Stimulated activated CD4-positive, alpha-beta T cell treated with anti-CD3 and anti-CD28 coated beads, Interleukin-1b, Interleukin-23, amount 100 ng/mL, for 1 hour (primary cell): ENCODE results near the gene MAPRE2.
"Not testable (repeated sequence)": the region's sequence is repeated elsewhere in the genome, so short reads cannot be mapped to it uniquely, and the experiment has no call there.

Source experiments
- DNase-seq, 2 donors: peaks; one replicate each; pipeline ENCODE4 v3.0.0-alpha.2; 2020; ENCODE audit warnings: low read depth in 2 of 2

MAPRE2 gene

DNA sequence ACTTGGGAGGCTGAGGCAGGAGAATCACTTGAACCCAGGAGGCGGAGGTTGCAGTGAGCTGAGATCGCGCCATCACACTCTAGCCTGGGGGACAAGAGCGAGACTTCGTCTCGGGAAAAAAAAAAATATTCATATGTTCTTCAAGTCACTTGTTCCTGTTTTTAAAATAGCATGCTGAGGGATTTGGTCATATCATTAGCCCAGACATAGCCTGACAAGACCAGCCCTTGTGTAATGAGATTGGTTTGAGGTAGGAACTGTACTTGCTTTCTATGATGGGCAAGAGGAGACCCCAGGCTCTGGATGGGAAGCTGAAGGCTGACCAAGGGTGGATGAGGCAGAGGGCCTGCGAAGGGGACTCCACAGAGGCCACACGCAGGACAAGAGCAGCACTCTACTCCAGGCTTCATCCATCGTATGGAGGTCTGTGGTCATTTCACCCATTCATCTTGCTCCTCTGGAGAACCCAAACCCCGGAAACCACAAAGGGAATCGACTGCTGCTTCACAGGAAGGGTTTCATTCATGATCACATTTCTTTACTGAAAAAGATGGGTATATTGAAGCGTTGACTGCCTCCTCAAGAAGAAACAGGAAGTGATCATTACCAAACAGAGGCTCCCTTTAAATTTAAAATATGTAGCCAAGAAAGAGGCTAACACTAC is 112.5 kb downstream of the MAPRE2 start:
- DNase-seq: no peak

DNA sequence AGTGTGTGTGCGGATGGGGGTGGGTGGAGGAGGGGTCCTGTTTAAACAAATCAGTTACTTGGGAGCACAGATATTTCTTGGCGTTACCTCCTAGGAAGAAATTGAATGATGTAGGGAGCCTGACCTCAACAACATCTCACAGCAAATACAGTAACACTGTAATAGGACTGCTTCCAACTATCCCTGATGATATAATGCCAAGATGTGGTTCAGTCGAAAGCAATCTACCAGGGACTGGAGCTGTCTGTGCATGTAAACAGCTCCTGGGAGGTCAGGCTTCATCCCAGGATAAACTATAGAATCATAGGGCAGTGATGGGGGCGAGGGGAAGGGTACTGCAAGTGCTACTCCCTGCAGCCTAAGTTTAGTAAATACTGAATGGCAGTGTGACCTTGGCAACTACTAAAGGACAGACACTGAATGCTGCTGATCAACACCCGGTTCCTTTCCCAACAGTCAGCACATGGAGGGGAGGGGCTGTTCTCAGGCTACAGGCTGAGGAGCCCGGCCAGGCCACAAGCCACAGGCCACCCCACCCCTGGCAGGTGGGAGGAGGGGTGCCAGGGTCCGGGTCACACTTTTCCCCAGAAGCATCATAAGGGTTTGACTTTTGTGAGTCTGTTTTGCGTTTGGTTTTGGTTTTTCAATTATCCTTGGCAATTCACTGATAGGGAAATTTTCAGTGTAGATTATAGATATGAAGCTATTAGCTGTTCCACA is 114.3 kb downstream of the MAPRE2 start:
- DNase-seq: no peak

DNA sequence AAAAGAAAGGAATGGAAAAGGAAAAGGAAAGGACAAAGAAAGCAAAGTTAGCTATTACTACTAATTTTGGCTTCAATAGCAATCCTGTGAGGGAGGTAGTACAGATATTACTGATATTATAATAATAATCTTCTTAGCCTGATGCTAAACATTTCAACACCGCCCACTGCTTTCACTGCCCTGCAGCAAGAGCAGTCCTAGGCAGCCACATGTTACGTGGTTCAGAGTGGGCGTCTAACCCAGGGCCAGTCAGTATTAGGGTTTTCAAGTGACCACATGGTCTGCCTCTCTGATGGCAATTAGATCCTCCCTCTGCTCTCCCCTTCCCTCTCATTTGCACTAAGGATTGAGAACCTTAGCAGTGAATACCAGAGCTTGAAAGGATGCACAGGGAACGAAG is 116.0 kb downstream of the MAPRE2 start:
- DNase-seq: no peak

DNA sequence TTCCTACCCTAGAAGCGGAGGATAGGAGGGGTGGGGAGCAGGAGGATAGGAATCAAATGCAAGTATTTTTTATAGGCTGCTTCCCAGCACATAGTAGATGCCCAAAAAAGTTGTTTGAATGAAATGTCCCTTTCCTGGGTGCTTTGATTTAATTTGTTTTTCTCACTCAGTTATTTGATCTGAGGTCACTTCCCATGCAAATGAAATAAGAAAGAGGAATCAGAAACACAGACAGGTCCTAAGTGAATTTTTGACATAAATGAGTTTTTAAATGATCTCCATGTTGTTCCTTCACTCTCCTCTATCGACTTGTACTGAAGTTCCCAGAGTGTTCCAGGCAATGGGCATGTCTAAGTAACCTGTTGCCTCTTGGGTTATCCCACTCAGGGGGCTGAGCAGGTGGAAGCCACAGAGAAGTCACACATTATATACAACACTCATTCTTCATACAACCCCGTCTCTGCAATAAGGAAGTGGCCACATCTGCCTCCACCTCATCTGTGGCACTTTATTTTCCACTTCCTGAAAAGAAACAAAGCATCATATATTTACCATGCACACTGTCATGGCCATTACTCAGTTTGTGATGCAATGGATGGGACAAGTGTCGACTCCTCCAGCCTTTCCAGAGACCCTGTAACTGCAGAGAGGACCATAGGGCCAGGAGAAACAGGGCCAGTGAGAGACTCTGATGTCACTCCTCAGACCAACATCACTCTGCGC is 117.7 kb downstream of the MAPRE2 start:
- no peak for DNase-seq

DNA sequence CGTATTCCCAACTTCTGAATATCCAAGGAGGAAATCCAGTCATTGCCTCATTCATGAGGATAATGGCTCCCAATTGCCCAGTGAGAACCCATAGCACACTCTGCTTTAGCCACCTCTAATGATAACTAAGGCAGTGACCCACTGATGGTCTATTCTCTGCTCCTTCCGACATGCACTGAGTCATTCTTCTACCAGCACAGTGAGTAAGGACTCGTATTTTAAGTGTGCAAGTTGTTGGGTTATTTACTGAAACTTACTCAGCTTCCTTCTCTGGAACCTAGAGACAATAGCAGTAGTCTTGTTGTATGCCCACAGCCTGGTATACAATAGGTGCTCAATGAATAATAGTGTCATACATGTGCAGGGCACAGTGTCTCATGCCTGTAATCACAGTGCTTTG is 118.6 kb downstream of the MAPRE2 start:
- no peak for DNase-seq

DNA sequence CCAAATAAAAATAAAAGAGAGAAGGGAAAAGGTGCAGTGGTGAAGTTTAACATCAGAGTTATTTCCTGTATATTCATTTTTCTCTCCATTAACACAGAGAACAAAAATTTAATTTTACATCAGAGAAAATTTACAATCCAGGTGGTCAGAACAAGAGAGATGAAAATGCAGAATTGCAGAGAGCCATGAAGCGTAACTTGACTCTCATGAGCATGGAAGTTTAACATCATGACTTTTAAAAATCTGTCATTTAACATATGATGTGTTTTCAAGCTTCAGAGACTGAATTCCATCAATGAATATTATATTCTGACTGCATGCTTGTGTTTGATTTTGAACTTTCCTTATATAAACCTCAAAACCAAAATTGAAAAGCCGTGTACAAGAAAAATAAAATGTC is 120.3 kb downstream of the MAPRE2 start:
- DNase-seq: no peak

DNA sequence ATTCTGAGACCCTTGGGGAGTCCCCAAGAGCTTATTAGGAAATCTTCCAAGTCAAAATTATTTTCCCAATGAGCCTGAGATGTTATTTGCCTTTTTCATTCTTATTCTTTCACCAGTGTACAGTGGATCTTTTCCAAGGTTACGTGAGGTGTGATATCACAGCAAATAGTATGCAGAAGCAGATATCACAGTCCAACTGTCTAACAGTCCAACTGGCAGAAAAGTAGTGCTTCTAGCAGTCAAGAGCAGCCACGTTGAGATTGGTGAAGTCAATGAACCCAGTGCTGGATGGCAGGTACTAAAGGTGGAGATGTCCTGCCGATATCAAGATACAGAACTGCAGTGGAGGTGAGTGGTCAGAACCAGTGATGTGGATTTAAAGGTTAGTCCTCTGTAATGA is 120.7 kb downstream of the MAPRE2 start:
- DNase-seq: no peak

DNA sequence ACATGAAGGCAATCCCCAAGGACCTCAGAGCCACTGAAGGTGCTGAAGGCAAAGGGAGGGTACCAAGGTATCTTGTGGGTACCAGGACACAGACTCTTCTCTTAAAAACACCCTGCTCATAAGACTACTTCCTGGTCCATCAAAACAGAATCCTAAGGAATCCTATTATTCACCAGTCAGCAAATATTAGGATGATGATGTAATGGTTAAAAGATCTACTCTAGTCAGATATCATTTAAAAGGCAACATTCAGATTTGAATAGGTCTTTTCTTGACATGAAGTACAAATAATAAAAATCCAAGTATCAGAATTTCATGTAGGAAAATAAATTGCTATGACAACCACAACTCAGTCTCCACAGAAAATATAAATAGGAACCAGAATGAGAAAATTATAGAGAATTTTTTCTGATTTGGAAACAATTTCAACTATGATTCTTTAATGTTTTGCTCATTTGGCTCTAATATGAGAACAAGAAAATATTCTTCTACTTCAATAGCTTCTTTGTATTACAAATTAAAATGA is 121.9 kb downstream of the MAPRE2 start:
- DNase-seq: no peak

DNA sequence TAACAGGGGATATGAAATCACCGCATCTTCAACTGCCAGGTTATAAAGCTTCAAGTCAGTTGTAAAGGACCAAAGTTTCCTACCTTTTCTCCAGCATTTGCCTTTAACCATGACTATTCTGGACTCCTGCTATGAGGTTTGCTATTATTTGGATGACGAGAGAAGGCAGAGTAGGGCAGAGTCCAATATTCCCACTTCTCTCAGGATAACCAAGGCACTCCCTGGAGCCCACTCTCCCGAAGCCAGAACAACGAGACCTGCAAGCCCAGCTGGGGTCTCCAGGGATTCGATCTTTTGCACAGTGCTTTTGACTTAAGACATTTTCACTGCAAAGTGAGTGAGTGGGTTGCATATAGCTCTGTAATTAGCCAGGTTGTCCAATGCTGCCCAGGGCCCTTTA is 122.5 kb downstream of the MAPRE2 start:
- no peak for DNase-seq

DNA sequence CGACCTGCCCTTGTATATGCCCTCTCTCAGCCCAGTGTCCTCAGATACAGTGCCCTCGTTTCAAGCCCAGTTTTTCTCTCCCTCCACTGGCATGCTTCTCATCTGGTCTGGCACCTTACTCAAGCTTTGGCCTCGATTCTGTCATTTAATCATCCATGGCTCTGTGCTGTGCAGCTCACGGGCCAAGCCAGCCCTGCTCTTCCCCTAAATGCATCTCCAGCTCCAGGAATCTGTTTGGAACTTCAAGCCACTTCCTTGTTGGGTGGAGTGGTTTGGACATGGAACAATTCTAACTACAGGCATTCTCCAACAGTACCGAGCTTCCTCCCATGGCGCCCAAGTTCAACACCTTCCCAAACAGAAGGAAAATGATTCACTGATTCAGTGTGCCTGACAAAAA is 122.9 kb downstream of the MAPRE2 start:
- DNase-seq: no peak

DNA sequence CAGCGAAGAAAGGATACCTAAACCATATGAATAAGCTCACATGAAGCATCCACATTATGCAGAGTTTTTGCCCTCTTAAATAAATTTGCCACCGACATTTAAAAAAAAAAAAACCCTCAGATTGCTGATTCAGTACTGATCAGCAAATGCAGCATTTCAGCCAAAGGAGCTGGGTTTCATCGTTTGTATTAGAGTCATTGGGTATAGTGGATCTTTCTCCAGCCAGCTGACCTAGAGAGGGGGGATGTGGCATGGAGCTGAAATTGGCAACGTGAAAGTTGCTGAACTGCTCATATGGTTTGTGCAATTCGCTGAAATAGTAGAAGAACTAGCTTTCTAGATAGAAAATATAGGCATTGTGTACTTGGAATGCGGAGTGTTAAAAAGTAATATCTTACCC is 126.1 kb downstream of the MAPRE2 start:
- DNase-seq: no peak

DNA sequence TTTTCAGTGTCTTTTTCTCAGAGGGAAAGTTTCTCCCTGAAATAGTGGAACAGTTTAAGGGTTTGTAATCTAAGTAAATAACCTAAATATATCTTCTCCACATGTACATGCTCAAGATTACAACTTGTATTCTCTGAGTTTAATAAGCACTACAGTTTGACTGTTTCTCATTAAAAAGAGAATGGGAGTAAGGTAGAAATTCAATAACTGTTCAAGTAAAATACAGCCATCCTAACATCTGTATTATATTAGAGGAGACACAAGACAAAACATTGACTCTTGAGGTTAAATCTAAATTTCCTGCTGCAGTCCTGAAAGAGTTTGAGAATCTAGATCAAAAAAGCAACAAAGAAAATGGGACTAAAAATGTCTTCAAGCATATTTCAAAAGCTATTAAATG is 126.6 kb downstream of the MAPRE2 start:
- DNase-seq: no peak

DNA sequence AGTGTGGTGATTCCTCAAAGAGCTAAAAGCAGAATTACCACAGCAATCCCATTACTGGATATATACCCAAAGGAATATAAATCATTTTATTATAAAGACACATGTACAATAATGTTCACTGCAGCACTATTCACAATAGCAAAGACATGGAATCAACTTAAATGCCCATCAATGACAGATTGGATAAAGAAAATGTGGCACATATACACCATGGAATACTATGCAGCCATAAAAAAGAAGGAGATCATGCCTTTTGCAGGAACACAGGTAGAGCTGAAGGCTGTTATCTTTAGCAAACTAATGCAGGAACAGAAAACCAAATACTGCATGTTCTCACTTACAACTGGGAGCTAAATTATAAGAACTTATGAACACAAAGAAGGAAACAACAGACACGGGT is 129.1 kb downstream of the MAPRE2 start:
- DNase-seq: not testable (repeated sequence)

DNA sequence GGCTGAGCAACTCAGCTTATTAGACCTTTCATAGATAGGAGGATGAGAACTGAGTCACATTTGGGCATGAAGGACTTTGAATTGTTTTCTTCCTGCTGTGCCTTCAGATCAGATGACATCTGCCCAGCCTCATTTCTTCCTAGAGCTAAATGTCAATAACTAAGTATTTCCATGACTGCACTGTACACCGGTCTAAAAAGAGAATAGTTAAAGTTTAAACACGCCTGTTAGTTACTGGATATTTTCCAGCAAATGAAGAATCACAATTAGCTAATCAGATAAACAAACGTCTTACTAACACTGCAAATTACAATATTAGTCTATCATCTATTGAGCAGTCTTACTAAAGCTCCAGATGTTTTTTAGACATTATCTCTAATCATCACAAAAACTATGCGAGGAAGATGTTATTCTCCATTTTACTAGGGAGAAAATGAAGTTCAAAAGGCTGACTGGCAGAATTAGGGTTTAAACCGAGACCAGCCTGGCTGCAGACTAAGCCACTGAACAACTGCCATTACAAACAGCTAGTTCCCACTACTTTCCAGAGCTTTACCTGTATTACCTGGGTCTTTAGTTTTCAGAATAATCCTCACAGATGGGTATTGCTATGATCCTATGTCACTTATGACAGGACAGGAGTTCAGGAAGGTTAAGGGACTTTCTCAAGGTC is 130.2 kb downstream of the MAPRE2 start:
- DNase-seq: no peak

DNA sequence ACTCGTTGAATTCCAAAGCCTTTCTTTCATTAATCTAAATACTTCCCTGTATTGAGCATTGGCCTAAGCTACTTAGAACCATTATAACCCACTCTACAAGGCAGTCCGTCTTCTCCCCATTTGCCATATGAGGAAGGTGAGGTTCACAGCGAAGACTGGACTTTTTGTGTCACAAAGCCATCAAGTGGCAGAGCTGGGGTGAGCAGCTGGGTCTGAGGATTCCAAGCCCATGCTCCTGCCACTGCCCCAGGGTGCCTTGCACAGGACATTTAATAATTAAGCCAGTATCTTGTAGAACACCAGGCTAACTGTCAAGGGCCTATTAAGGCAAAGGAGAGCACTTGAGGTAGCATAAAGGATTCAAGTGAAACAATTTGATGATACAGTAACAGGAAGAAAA is 130.8 kb downstream of the MAPRE2 start:
- no peak for DNase-seq

DNA sequence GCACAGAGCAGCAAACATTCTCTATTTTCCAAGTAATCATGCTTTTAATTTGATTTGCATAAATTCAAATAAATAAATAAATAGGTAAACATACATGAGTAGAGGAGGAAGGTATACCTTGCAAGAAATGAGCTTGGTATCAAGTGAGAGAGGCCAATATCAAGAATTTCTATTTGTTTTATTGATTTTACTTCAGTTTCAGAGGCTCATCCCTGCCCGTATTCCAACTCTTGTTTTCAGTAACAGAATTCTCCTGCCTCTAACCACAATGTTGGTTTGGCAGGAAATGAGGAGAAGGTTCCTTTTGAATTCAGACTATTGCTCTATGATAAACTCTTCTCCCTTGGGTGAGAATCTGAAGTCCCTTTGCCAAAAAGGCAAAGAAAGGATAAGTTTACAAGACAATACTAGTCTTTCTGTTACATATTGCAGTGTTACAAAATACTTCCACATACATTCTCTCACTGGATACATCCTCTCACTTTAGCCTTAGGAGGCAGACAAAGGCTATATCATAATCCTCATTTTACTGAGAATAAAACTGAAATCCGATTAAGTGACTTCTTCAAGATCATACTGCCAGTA is 131.3 kb downstream of the MAPRE2 start:
- no peak for DNase-seq

DNA sequence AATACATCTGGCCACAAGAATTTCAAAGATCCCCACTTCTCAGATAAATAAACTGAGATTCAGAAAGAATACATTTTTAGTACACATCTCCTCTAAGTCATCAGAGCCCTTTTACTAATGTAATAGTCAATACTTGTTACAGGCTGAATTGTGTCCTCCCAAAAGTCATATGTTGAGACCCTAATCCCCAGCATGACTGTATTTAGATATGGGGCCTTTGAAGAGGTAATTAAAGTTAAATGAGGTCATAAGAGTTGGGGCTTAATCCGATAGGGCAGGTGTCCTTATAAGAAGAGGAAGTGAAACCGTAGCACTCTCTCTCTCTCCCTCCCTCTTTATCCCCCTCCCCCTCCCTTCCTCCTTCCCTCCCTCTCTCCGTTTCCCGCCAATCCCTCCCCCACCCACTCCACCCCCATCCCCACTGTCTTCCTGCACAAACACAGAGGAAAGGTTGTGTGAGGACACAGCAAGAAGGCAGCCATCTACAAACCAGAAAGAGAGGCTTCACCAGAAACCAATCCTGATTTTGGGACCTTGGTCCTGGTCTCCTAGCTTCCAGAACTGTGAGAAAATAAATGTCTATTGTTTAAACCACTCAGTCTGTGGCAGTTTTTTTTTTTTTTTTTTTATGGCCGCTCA is 133.0 kb downstream of the MAPRE2 start:
- no peak for DNase-seq

DNA sequence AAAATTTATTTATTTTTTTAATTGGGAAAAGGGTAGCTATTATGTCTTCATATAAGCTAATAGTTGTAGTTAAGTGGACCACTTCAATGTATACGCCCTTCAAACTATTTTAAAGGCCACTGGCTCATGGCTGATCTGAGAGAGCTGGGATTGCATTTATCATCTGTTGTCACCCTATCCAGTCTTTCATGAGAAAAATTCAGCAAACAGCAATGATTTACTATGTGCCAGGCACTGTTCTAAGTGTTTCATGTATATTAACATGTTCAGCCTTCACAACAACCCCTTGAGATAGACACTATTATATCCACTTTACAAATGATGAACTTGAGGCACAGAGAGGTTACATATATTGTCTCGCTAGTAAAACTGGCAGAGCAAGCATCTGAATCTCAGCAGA is 133.5 kb downstream of the MAPRE2 start:
- no peak for DNase-seq

DNA sequence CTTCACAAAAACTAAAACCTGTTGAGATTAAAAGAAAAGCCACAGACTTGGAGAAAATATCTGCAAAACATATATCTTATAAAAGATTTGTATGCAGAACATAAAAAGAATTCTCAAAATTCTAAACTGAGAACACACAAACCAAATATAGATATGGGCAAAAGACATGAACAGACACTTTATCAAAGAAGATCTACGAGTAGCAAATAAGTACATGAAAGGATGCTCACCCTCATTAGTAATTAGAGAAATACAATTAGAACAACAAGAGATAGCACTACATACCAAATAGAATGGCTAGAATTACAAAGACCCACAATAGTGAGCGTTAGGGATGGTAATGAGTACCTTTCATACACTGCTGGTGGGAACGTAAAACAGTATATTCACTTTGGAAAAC is 135.7 kb downstream of the MAPRE2 start:
- DNase-seq: no peak

DNA sequence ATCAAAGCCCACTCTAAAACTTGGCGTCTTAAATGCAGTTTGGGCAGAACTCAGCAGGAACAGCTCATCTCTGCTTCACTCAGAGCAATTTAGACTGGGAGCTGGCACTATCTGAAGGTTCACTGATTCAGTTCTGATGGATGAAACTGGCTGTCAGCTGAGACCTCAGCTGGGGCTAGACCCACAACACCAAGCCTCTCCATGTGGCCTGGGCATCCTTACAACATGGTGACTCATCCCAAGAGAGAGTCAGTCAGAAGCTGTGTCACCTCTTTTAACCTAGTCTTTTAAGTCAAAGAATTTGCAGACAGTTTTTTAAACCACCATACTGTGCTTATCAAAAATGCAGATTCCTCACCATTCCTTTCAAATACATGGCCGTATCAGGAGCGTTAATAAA is 137.0 kb downstream of the MAPRE2 start:
- DNase-seq: no peak

DNA sequence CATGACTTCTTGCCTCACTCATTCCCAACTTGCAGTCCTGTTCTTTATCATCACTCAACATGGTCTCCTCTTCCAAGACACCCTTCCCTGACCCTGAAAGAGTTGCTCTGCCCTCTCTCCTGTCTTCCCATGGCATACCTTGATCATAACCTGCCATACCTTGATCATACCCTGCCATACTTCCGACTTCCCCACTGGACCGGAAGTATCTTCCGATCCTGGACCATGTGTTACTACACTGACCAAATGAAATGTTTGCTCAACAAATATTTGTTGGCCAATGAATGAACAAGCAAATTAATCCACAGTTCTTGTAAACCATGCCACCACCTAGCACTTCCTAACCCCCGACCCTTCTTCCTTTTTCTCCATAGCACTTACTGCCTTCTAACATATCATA is 138.7 kb downstream of the MAPRE2 start:
- no peak for DNase-seq
